H1 (cell line): ENCODE data around the gene OR2D3. TPM values are rescaled to one million over a fixed set of nuclear protein-coding genes. Genes with fewer than 3 reads are reported as not detected.

Source experiments
- CBX5 ChIP-seq: fragments of 300-800, 300-1000 bp; sonication (generic); IDR thresholded peaks from 2 replicates; pipeline ENCODE4 v1.7.1; 2016; ENCODE audit warnings: antibody characterized with exemption, low read length, low read depth
- CREB1 ChIP-seq: IDR thresholded peaks from 2 replicates; pipeline ENCODE4 v1.6.1; 2012; ENCODE audit warnings: inconsistent platforms
- EZH2 ChIP-seq: fragments of 200-600 bp; sonication (generic); IDR thresholded peaks from 2 replicates; pipeline ENCODE4 v1.7.1; 2012; ENCODE audit warnings: low read depth, mild to moderate bottlenecking, moderate library complexity, low read length, inconsistent platforms; ENCODE audit not compliant: severe bottlenecking
- HDAC6 ChIP-seq: IDR thresholded peaks from one replicate; pipeline ENCODE4 v1.7.1; 2012; ENCODE audit warnings: low read depth, mild to moderate bottlenecking, inconsistent platforms, low read length, moderate library complexity
- NRF1 ChIP-seq: IDR thresholded peaks from 2 replicates; pipeline ENCODE4 v1.6.1; 2011; ENCODE audit warnings: mild to moderate bottlenecking, low read depth, low read length, improper control_type of control experiment
- PHF8 ChIP-seq: fragments of 200-600 bp; sonication (generic); conservative IDR thresholded peaks from 2 replicates; pipeline ENCODE4 v1.7.1; 2012; ENCODE audit warnings: low read depth, mild to moderate bottlenecking, inconsistent platforms, low read length, moderate library complexity
- POLR2A ChIP-seq, 2 experiments: IDR thresholded peaks; 1 replicate in 1 of 2; 2 replicates in 1 of 2; pipeline ENCODE4 v1.6.1; 2011; ENCODE audit warnings: low read depth in 2 of 2, low read length in 2 of 2, mild to moderate bottlenecking in 2 of 2; ENCODE audit errors: control extremely low read depth in 1 of 2
- SAP30 ChIP-seq: fragments of 300-600 bp; sonication (generic); IDR thresholded peaks from 2 replicates; pipeline ENCODE4 v1.7.1; 2012; ENCODE audit warnings: low read length, moderate library complexity, mild to moderate bottlenecking, inconsistent platforms; ENCODE audit not compliant: insufficient read depth, insufficient replicate concordance
- SRF ChIP-seq: IDR thresholded peaks from 2 replicates; pipeline ENCODE4 v1.6.1; 2011; ENCODE audit warnings: mild to moderate bottlenecking, low read depth, low read length, moderate library complexity
- TCF12 ChIP-seq: IDR thresholded peaks from 2 replicates; pipeline ENCODE4 v1.6.1; 2011; ENCODE audit warnings: low read depth, mild to moderate bottlenecking, low read length
- polyA plus RNA-seq, 7 experiments: library from polyadenylated mRNA; depleted of rRNA in 3 of 7; stranded (reverse) in 5 of 7; unstranded in 2 of 7; fragments of >200 nt in 5 of 7; fragments of 200-250 nt in 2 of 7; gene quantifications; 1 replicate in 5 of 7; 2 replicates in 1 of 7; 4 replicates in 1 of 7; pipeline versions ENCODE4 v1.2.1 to v1.2.3, GENCODE V29; 2011 to 2013; ENCODE audit warnings: missing spikeins in 2 of 7, mixed read lengths in 2 of 7
- total RNA-seq: library from RNA; stranded (reverse); fragmentation: NEBNext Ultra II Directional; extraction: Animal tissue kit (Norgen Biotek cat#: 25700); gene quantifications from 2 replicates; pipeline ENCODE4 v1.2.1, GENCODE V29; 2021
- TF ChIP-seq, protein P1 (sequence below): fragments of 300-600 bp; sonication (generic); IDR thresholded peaks from 2 replicates; pipeline ENCODE4 v1.7.1; 2012; ENCODE audit warnings: low read length, moderate library complexity, mild to moderate bottlenecking, inconsistent platforms; ENCODE audit not compliant: insufficient replicate concordance
- TF ChIP-seq, protein P2 (sequence below): IDR thresholded peaks from 2 replicates; pipeline ENCODE4 v1.6.1; 2012; ENCODE audit warnings: inconsistent platforms

Gene OR2D3
- total and polyA plus RNA-seq, 2 of the 8 experiments (the other 6 are each of a cell fraction or from before 2014, with no cell fraction given), result not detected

DNA sequence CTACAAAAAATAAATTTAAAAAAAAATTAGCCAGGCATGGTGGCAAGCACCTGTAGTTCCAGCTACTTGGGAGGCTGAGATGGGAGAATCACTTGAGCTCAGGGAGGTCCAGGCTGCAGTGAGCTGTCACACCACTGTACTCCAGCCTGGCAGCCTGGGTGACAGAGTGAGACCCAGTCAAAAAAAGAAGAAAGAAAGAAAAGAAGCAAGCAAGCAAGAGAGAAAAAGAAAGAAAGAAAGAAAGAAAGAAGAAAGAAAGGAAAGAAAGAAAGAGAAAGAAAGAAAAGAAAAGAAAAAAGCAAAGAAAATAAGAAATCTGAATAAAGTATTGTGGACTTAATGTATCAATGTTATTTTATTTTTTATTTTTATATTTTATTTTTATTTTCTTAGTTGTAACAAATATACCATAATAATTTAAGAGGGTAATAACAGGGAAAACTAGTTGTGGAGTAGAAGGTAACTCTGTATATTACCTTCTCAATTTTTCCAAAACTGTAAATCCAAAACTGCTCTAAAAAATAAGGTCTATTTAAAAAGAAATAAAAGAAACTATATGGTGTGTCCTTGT lies 4.3 kb downstream of the OR2D3 start (continued):
- TF ChIP-seq, protein P1, sequence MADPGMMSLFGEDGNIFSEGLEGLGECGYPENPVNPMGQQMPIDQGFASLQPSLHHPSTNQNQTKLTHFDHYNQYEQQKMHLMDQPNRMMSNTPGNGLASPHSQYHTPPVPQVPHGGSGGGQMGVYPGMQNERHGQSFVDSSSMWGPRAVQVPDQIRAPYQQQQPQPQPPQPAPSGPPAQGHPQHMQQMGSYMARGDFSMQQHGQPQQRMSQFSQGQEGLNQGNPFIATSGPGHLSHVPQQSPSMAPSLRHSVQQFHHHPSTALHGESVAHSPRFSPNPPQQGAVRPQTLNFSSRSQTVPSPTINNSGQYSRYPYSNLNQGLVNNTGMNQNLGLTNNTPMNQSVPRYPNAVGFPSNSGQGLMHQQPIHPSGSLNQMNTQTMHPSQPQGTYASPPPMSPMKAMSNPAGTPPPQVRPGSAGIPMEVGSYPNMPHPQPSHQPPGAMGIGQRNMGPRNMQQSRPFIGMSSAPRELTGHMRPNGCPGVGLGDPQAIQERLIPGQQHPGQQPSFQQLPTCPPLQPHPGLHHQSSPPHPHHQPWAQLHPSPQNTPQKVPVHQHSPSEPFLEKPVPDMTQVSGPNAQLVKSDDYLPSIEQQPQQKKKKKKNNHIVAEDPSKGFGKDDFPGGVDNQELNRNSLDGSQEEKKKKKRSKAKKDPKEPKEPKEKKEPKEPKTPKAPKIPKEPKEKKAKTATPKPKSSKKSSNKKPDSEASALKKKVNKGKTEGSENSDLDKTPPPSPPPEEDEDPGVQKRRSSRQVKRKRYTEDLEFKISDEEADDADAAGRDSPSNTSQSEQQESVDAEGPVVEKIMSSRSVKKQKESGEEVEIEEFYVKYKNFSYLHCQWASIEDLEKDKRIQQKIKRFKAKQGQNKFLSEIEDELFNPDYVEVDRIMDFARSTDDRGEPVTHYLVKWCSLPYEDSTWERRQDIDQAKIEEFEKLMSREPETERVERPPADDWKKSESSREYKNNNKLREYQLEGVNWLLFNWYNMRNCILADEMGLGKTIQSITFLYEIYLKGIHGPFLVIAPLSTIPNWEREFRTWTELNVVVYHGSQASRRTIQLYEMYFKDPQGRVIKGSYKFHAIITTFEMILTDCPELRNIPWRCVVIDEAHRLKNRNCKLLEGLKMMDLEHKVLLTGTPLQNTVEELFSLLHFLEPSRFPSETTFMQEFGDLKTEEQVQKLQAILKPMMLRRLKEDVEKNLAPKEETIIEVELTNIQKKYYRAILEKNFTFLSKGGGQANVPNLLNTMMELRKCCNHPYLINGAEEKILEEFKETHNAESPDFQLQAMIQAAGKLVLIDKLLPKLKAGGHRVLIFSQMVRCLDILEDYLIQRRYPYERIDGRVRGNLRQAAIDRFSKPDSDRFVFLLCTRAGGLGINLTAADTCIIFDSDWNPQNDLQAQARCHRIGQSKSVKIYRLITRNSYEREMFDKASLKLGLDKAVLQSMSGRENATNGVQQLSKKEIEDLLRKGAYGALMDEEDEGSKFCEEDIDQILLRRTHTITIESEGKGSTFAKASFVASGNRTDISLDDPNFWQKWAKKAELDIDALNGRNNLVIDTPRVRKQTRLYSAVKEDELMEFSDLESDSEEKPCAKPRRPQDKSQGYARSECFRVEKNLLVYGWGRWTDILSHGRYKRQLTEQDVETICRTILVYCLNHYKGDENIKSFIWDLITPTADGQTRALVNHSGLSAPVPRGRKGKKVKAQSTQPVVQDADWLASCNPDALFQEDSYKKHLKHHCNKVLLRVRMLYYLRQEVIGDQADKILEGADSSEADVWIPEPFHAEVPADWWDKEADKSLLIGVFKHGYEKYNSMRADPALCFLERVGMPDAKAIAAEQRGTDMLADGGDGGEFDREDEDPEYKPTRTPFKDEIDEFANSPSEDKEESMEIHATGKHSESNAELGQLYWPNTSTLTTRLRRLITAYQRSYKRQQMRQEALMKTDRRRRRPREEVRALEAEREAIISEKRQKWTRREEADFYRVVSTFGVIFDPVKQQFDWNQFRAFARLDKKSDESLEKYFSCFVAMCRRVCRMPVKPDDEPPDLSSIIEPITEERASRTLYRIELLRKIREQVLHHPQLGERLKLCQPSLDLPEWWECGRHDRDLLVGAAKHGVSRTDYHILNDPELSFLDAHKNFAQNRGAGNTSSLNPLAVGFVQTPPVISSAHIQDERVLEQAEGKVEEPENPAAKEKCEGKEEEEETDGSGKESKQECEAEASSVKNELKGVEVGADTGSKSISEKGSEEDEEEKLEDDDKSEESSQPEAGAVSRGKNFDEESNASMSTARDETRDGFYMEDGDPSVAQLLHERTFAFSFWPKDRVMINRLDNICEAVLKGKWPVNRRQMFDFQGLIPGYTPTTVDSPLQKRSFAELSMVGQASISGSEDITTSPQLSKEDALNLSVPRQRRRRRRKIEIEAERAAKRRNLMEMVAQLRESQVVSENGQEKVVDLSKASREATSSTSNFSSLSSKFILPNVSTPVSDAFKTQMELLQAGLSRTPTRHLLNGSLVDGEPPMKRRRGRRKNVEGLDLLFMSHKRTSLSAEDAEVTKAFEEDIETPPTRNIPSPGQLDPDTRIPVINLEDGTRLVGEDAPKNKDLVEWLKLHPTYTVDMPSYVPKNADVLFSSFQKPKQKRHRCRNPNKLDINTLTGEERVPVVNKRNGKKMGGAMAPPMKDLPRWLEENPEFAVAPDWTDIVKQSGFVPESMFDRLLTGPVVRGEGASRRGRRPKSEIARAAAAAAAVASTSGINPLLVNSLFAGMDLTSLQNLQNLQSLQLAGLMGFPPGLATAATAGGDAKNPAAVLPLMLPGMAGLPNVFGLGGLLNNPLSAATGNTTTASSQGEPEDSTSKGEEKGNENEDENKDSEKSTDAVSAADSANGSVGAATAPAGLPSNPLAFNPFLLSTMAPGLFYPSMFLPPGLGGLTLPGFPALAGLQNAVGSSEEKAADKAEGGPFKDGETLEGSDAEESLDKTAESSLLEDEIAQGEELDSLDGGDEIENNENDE, result no peak
- TF ChIP-seq EZH2 (no peak), CREB1 (no peak), HDAC6 (no peak), PHF8 (no peak), SAP30 (no peak), CBX5 (no peak), SRF (no peak), TCF12 (no peak), POLR2A (IDR thresholded peaks at IDR 0.05; ENCODE audit: control extremely low read depth in 1 of 2, low read depth in 2 of 2, low read length in 2 of 2) (no peak), NRF1 (no peak)
- TF ChIP-seq, protein P2, sequence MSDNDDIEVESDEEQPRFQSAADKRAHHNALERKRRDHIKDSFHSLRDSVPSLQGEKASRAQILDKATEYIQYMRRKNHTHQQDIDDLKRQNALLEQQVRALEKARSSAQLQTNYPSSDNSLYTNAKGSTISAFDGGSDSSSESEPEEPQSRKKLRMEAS, result no peak
